ENCODE results near the gene PCYT1A.
"Not testable (repeated sequence)": the region's sequence is repeated elsewhere in the genome, so short reads cannot be mapped to it uniquely, and the experiment has no call there.

Gene PCYT1A

GRCh38 chr3:196287090-196287439 is 461 bp downstream of the PCYT1A start:
- DNase-seq (ENCODE audit: low read depth): no peak

- no peak for DNase-seq (ENCODE audit: low read depth)
Measured at GRCh38 chr3:196284396-196284795, 3.1 kb downstream of the PCYT1A start.

- no peak for DNase-seq (ENCODE audit: low read depth)
Measured at GRCh38 chr3:196281962-196282361, 5.6 kb downstream of the PCYT1A start.

GRCh38 chr3:196280689-196281440 is 6.7 kb downstream of the PCYT1A start:
- DNase-seq (ENCODE audit: low read depth): no peak

GRCh38 chr3:196275126-196275525 is 12.4 kb downstream of the PCYT1A start:
- no peak for DNase-seq (ENCODE audit: low read depth)

- no peak for DNase-seq (ENCODE audit: low read depth)
Measured at GRCh38 chr3:196274585-196274984, 12.9 kb downstream of the PCYT1A start.

GRCh38 chr3:196273655-196274054 is 13.9 kb downstream of the PCYT1A start:
- DNase-seq (ENCODE audit: low read depth): no peak

GRCh38 chr3:196272826-196273225 is 14.7 kb downstream of the PCYT1A start:
- no peak for DNase-seq (ENCODE audit: low read depth)

- no peak for DNase-seq (ENCODE audit: low read depth)
Measured at GRCh38 chr3:196270499-196270898, 17.0 kb downstream of the PCYT1A start.

GRCh38 chr3:196268284-196269163 is 19.0 kb downstream of the PCYT1A start:
- no peak for DNase-seq (ENCODE audit: low read depth)

- no peak for DNase-seq (ENCODE audit: low read depth)
Measured at GRCh38 chr3:196263819-196264218, 23.7 kb downstream of the PCYT1A start.

- DNase-seq (ENCODE audit: low read depth): no peak
Measured at GRCh38 chr3:196260784-196261183, 26.7 kb downstream of the PCYT1A start.

GRCh38 chr3:196255776-196256175 is 31.8 kb downstream of the PCYT1A start:
- no peak for DNase-seq (ENCODE audit: low read depth)

- no peak for DNase-seq (ENCODE audit: low read depth)
Measured at GRCh38 chr3:196254376-196255283, 32.9 kb downstream of the PCYT1A start.

GRCh38 chr3:196251918-196252317 is 35.6 kb downstream of the PCYT1A start:
- DNase-seq (ENCODE audit: low read depth): no peak

GRCh38 chr3:196246612-196247308 is 40.8 kb downstream of the PCYT1A start:
- DNase-seq (ENCODE audit: low read depth): no peak

GRCh38 chr3:196244166-196244565 is 43.4 kb downstream of the PCYT1A start:
- DNase-seq (ENCODE audit: low read depth): not testable (repeated sequence)

GRCh38 chr3:196241704-196242103 is 45.8 kb downstream of the PCYT1A start:
- DNase-seq (ENCODE audit: low read depth): no peak

GRCh38 chr3:196240424-196240823 is 47.1 kb downstream of the PCYT1A start:
- DNase-seq (ENCODE audit: low read depth): no peak

- no peak for DNase-seq (ENCODE audit: low read depth)
Measured at GRCh38 chr3:196238612-196239560, 48.6 kb downstream of the PCYT1A start.

All from stimulated activated CD8-positive, alpha-beta memory T cell treated with anti-CD3 and anti-CD28 coated beads, Interleukin-15, amount 100 ng/mL, for 24 hours (primary cell).